ENCODE results near the gene LAMA2. TPM values are rescaled to one million over a fixed set of nuclear protein-coding genes. Genes with fewer than 3 reads are reported as not detected.
"Not testable (repeated sequence)": the region's sequence is repeated elsewhere in the genome, so short reads cannot be mapped to it uniquely, and the experiment has no call there.

Gene LAMA2
- total RNA-seq, 1 donor from 2014 or later, result 43.4 TPM

- no peak for DNase-seq (ENCODE audit: low spot score)
These were observed 190.1 kb downstream of the LAMA2 start for GRCh38 chr6:129073051-129073450.

GRCh38 chr6:129073691-129074395 lies 190.9 kb downstream of the LAMA2 start:
- no peak for DNase-seq (ENCODE audit: low spot score)

GRCh38 chr6:129084406-129084805 lies 201.5 kb downstream of the LAMA2 start:
- no peak for DNase-seq (ENCODE audit: low spot score)

- not testable (repeated sequence) for DNase-seq (ENCODE audit: low spot score)
These were observed 205.5 kb downstream of the LAMA2 start for GRCh38 chr6:129088481-129088880.

GRCh38 chr6:129089357-129089756 lies 206.4 kb downstream of the LAMA2 start:
- DNase-seq (ENCODE audit: low spot score), result no peak

GRCh38 chr6:129094147-129094546 lies 211.2 kb downstream of the LAMA2 start:
- DNase-seq (ENCODE audit: low spot score), result no peak

GRCh38 chr6:129096651-129097290 lies 213.8 kb downstream of the LAMA2 start:
- DNase-seq (ENCODE audit: low spot score), result no peak

GRCh38 chr6:129098061-129098553 lies 215.2 kb downstream of the LAMA2 start:
- DNase-seq (ENCODE audit: low spot score), result no peak

GRCh38 chr6:129099696-129100095 lies 216.8 kb downstream of the LAMA2 start:
- DNase-seq (ENCODE audit: low spot score), result no peak

- DNase-seq (ENCODE audit: low spot score), result no peak
These were observed 217.2 kb downstream of the LAMA2 start for GRCh38 chr6:129100164-129100563.

GRCh38 chr6:129102741-129103140 lies 219.8 kb downstream of the LAMA2 start:
- no peak for DNase-seq (ENCODE audit: low spot score)

GRCh38 chr6:129104131-129104530 lies 221.2 kb downstream of the LAMA2 start:
- DNase-seq (ENCODE audit: low spot score), result no peak

- no peak for DNase-seq (ENCODE audit: low spot score)
These were observed 221.6 kb downstream of the LAMA2 start for GRCh38 chr6:129104560-129104959.

- DNase-seq (ENCODE audit: low spot score), result no peak
These were observed 222.1 kb downstream of the LAMA2 start for GRCh38 chr6:129105035-129105434.

- no peak for DNase-seq (ENCODE audit: low spot score)
These were observed 222.9 kb downstream of the LAMA2 start for GRCh38 chr6:129105793-129106192.

GRCh38 chr6:129108337-129108736 lies 225.4 kb downstream of the LAMA2 start:
- no peak for DNase-seq (ENCODE audit: low spot score)

GRCh38 chr6:129110690-129111343 lies 227.9 kb downstream of the LAMA2 start:
- no peak for DNase-seq (ENCODE audit: low spot score)

GRCh38 chr6:129111346-129111745 lies 228.4 kb downstream of the LAMA2 start:
- no peak for DNase-seq (ENCODE audit: low spot score)

- no peak for DNase-seq (ENCODE audit: low spot score)
These were observed 228.9 kb downstream of the LAMA2 start for GRCh38 chr6:129111853-129112252.

- DNase-seq (ENCODE audit: low spot score), result no peak
These were observed 229.7 kb downstream of the LAMA2 start for GRCh38 chr6:129112591-129112990.

- DNase-seq (ENCODE audit: low spot score), result no peak
These were observed 230.7 kb downstream of the LAMA2 start for GRCh38 chr6:129113637-129114036.

GRCh38 chr6:129114636-129115391 lies 231.9 kb downstream of the LAMA2 start:
- DNase-seq (ENCODE audit: low spot score), result no peak
